Measurements from ENCODE around the gene RPTOR. TPM values are rescaled to one million over a fixed set of nuclear protein-coding genes. Genes with fewer than 3 reads are reported as not detected.

Gene RPTOR
- total RNA-seq, 1 experiment from 2014 or later = 58.0 TPM

DNA sequence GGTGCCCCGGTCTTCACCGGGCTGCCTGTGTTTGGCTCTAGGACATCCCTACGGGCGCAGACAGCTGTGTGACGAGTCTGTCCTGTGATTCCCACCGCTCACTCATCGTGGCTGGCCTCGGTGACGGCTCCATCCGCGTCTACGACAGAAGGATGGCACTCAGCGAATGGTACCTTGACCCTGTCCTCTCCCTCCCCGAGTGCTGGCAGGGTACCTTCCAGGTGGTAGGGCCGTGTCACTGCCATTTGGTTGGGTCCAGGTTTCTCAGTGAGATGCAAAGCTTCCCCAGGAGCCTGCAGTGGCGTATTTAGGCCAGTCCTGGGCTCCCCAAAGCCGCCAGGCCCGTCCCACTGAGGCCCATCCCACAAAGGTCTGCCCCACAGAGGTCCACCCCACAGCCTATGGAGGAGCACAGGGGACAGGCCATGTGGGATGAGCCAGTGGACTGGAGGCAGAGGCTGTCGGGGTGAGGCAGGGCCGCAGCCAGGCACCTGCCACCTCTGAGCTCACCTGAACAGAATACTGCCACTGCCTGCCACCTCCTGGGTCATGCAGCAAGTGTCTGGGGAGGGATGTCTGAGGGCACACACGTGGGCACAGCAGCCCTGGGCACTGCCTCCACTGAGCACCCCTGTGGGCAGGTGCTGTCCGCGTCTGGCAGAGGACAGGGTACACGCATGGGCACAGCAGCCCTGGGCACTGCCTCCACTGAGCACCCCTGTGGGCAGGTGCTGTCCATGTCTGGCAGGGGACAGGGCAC, 415.6 kb downstream of the RPTOR start:
- ChIA-PET CTCF (interaction anchor here (1.0 kb wide), 1 partner anchor 10 kb away, joined by 3 read pairs; no protein-coding TSS in a partner anchor), POLR2A (no interaction called here)
- no peak for ATAC-seq
- BruUV-seq (replicated peaks) = no TSS peak
- intact Hi-C loops (cut with micrococcal nuclease; ENCODE audit: unreplicated experiment) = no loop called here
- in situ Hi-C loops (cut with HindIII; ENCODE audit: low pct_unique_long_range_greater_than_20kb, low sequenced_read_pairs) = no loop called here
- Histone ChIP-seq H3K4me1 (ENCODE audit: control insufficient read depth, insufficient read depth, low read length) (no peaks in the 10 kb centered on the region), H3K27me3 (ENCODE audit: control insufficient read depth, insufficient read depth, low read length) (no peaks in the 10 kb centered on the region), H3K27ac (ENCODE audit: low read length) (no peak overlapping the region), H3K4me3 (ENCODE audit: low read depth in 2 of 2, low read length in 2 of 2) (no peak overlapping the region), H3K36me3 (ENCODE audit: control insufficient read depth, insufficient read depth, low read length) (no peaks in the 10 kb centered on the region; the same call in 1 of the 2 replicates), H3K9me3 (ENCODE audit: control insufficient read depth, insufficient read depth, low read depth, low read length) (no peaks in the 10 kb centered on the region)
- DNase-seq (ENCODE audit: low read depth, low spot score) = no peak
- TF ChIP-seq SIN3A (IDR thresholded peaks at IDR 0.05; ENCODE audit: borderline replicate concordance, insufficient read depth, low read depth, low read length) = no peak
- no peak for TF ChIP-seq POLR2AphosphoS5 (IDR thresholded peaks at IDR 0.05; ENCODE audit: low read depth, low read length)
- no peak for TF ChIP-seq TCF7L2 (IDR thresholded peaks at IDR 0.05; ENCODE audit: low read depth, low read length)
- TF ChIP-seq, protein P1, sequence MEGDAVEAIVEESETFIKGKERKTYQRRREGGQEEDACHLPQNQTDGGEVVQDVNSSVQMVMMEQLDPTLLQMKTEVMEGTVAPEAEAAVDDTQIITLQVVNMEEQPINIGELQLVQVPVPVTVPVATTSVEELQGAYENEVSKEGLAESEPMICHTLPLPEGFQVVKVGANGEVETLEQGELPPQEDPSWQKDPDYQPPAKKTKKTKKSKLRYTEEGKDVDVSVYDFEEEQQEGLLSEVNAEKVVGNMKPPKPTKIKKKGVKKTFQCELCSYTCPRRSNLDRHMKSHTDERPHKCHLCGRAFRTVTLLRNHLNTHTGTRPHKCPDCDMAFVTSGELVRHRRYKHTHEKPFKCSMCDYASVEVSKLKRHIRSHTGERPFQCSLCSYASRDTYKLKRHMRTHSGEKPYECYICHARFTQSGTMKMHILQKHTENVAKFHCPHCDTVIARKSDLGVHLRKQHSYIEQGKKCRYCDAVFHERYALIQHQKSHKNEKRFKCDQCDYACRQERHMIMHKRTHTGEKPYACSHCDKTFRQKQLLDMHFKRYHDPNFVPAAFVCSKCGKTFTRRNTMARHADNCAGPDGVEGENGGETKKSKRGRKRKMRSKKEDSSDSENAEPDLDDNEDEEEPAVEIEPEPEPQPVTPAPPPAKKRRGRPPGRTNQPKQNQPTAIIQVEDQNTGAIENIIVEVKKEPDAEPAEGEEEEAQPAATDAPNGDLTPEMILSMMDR (IDR thresholded peaks at IDR 0.05) = no peak
- TF ChIP-seq, protein P2, sequence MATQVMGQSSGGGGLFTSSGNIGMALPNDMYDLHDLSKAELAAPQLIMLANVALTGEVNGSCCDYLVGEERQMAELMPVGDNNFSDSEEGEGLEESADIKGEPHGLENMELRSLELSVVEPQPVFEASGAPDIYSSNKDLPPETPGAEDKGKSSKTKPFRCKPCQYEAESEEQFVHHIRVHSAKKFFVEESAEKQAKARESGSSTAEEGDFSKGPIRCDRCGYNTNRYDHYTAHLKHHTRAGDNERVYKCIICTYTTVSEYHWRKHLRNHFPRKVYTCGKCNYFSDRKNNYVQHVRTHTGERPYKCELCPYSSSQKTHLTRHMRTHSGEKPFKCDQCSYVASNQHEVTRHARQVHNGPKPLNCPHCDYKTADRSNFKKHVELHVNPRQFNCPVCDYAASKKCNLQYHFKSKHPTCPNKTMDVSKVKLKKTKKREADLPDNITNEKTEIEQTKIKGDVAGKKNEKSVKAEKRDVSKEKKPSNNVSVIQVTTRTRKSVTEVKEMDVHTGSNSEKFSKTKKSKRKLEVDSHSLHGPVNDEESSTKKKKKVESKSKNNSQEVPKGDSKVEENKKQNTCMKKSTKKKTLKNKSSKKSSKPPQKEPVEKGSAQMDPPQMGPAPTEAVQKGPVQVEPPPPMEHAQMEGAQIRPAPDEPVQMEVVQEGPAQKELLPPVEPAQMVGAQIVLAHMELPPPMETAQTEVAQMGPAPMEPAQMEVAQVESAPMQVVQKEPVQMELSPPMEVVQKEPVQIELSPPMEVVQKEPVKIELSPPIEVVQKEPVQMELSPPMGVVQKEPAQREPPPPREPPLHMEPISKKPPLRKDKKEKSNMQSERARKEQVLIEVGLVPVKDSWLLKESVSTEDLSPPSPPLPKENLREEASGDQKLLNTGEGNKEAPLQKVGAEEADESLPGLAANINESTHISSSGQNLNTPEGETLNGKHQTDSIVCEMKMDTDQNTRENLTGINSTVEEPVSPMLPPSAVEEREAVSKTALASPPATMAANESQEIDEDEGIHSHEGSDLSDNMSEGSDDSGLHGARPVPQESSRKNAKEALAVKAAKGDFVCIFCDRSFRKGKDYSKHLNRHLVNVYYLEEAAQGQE (IDR thresholded peaks at IDR 0.05; ENCODE audit: insufficient read depth in 1 of 2, low read depth in 2 of 2, low read length in 1 of 2) = no peak

DNA sequence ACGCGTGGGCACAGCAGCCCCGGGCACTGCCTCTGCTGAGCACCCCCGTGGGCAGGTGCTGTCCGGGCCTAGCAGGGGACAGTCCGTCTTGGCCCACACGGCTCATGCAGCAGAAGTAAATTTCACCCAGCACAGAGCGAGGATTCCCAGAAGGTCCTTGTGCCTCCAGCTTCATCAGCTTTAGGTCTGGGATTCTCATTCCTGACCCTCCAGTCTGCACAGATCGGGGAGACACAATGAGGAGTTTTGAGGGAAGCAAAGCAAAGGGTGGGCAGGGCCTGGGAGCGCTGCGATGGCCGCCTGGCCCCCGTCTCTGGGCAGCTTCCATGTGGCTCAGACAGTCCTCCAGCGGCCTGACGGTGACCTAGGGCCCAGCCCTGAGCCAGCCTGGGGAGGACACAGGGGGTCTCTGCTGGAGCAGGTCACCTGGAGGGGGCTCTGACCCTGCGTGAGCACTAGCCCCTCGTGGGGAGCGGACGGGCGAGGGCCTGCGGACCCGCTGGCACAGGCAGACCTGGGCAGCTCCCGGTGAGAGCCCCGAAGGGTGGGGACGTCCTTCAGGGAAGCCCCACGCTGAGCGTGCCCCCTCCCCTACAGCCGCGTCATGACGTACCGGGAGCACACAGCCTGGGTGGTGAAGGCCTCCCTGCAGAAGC, 416.3 kb downstream of the RPTOR start:
- Histone ChIP-seq H3K27ac (ENCODE audit: low read length) (no peak overlapping the region), H3K9me3 (ENCODE audit: control insufficient read depth, insufficient read depth, low read depth, low read length) (no peaks in the 10 kb centered on the region), H3K27me3 (ENCODE audit: control insufficient read depth, insufficient read depth, low read length) (no peaks in the 10 kb centered on the region), H3K4me1 (ENCODE audit: control insufficient read depth, insufficient read depth, low read length) (no peaks in the 10 kb centered on the region), H3K4me3 (ENCODE audit: low read depth in 2 of 2, low read length in 2 of 2) (no peak overlapping the region), H3K36me3 (ENCODE audit: control insufficient read depth, insufficient read depth, low read length) (no peaks in the 10 kb centered on the region; the same call in 1 of the 2 replicates)
- in situ Hi-C loops (cut with HindIII; ENCODE audit: low pct_unique_long_range_greater_than_20kb, low sequenced_read_pairs) (no loop called here), intact Hi-C loops (cut with micrococcal nuclease; ENCODE audit: unreplicated experiment) (no loop called here)
- no TSS peak for BruUV-seq (replicated peaks)
- ATAC-seq (no peak), DNase-seq (ENCODE audit: low read depth, low spot score) (no peak)
- CTCF ChIA-PET = interaction anchor here (0.8 kb wide), 1 partner anchor 10 kb away, joined by 3 read pairs; no protein-coding TSS in a partner anchor
- POLR2A ChIA-PET = no interaction called here
- no peak for TF ChIP-seq TCF7L2 (IDR thresholded peaks at IDR 0.05; ENCODE audit: low read depth, low read length)
- TF ChIP-seq, protein P1 (IDR thresholded peaks at IDR 0.05) = no peak
- no peak for TF ChIP-seq POLR2AphosphoS5 (IDR thresholded peaks at IDR 0.05; ENCODE audit: low read depth, low read length)
- TF ChIP-seq, protein P2 (IDR thresholded peaks at IDR 0.05; ENCODE audit: insufficient read depth in 1 of 2, low read depth in 2 of 2, low read length in 1 of 2) = no peak
- no peak for TF ChIP-seq SIN3A (IDR thresholded peaks at IDR 0.05; ENCODE audit: borderline replicate concordance, insufficient read depth, low read depth, low read length)
